ENCODE data around the gene SLC6A12.
"Not testable (repeated sequence)": the region's sequence is repeated elsewhere in the genome, so short reads cannot be mapped to it uniquely, and the experiment has no call there.

Gene SLC6A12

DNA sequence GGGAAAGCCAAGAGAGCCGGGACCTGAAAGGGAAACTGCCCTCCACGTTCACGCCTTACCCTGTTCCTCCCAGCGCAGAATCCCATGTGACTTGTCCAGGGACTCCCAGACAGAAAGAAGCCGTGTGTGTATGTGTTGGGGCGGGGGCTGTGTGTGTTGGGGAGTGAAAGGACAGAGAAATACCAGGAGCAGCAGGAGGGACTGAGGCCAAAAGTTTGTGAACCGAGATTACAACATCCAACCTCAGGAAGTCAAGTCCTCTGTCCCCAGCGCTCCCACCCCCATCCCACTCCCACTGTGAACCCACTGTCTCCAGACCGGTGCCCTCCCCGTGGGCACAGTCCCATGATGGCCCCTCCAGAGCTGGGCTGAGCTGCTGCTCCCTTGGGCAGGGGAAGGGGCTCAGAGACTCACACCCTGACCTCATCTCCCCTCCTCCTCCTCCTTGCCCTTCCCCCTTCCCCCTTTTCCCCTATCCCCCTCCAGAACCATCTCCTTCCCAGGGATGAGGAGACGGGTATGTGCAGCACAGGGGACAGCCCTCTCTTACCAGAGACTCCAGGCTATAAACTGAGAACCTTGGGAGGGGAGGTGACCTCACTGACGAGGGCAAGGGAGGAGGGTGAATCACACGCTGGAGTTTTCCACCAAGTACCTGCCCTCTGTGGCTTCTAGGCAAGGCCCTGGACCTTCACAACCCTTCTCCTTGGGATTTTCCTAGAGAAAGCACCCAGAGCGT lies at the start of gene SLC6A12:
SLC6A12 (minus strand) TSS at position 155 of the 739 bp plus-strand sequence. CDS start 4,171 bp downstream, outside the sequence.
- DNase-seq = no peak

DNA sequence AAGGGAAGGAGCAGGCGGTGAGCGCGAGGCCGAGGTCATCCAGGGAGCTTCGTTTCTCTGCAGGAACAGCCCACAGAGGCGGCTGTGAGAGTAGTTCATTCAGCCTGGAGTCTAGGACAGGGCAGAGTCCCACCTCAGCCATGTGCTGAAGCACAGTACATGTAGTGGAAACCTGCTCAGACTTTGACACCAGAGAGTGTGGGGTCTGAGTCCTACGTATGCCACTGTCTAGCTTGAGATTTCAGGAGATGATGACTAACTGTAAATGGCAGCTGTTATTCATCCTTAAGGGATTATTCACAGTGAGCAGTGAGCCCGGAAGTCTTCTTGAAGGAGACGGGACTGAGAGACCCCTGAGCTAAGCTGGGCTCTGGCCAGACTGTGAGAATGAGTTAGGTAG lies 49.6 kb upstream of the SLC6A12 start:
- no peak for DNase-seq

GRCh38 chr12:262817-263216 lies 48.9 kb upstream of the SLC6A12 start, which contains the start of gene SLC6A13:
Gene SLC6A13 (minus strand): TSS chr12:262836. CDS start chr12:260052, 2,784 bp downstream.
- DNase-seq = no peak

GRCh38 chr12:262113-262512 lies 48.2 kb upstream of the SLC6A12 start:
- no peak for DNase-seq

DNA sequence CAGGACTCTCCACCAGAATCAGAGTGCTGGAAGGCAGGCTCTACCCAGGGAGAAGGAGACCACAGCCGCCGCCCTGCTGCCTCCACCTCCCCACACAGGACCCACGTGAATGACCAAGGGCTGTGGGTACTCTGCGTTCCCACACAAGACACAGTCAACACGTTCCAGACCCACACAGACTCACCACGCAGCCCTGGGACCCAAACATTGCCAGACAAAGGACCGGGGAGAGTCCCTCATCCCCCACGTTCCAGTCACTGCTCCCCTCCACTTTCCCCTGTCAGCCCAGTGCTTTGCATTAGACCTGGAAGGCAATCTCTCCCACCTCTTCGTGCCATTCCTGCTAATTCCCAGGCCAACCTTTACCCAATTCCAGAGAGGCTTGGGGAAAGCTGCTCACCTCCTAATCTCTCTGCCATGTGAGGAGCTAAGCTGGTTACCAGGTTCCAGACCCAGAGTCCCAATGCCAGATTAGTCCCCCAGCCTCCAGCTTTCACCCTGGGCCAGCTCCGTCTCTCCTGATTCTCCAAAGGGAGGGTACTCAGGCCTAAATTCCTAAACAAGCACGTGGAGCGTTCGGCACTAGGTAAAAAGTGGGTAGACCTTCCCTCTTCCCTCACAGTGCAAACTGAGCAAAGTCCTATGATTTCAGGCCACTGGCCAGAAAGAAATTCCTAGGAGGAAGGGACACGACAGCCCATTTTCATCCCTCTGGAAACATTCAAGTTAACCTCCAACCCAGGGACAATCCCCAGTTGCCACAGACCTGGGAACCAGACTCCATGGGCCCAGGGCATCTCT lies 43.8 kb upstream of the SLC6A12 start:
- DNase-seq = no peak

DNA sequence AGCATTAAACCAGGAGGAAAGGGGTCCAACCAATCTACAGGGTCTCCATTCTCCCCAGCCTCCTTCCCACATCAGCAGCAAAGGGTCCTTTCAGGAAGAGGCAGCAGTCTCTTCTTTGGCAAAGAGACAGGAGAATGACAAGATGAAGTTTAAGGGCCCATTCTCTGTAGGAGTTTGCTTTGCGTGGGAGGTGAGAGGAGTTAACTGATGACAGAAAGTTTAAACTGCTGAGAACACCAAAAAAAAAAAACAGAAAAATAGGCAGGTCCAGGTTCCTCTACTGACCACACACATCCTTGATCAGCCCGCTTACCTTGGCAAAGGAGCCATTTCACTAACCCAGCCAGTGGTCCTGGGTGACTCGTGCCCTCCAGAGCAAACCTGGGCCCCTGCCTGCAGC lies 43.0 kb upstream of the SLC6A12 start:
- DNase-seq = no peak

DNA sequence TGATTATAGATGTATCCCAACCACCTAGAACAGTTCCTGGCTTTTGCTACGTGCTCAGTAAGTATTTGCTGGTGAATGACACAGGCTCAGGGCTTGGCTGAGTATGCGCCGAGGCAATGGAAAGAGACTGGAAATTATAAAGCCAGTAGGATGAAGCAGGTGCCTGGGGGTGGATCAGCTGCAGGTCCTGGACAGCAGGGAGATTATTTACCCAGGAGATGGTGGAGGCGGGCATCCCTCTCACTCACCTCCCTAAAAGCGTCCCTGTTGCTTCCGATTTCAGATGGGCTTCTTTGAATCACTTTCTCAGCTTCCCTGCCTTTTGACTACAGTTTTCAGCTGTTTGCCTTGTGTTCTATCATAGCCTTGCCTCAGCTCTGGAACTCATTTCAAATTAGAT lies 42.3 kb upstream of the SLC6A12 start:
- no peak for DNase-seq

DNA sequence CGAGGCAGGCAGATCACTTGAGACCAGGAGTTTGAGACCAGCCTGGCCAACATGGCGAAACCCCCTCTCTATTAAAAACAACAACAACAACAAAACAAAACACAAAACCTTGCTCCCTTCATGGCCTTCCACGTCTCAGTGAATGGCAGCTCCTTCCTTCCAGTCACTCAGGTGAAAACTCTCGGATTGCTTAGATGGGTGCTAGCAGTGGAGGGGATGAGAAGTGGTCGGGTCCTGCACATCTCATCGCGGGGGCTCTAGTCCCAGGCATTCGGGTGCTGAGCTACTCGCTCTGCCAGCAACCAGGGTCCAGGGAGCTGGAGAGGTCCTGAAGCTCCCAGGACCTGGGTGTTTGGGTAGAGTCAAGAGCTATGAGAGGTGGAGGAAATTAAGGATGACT lies 41.0 kb upstream of the SLC6A12 start:
- DNase-seq = no peak

DNA sequence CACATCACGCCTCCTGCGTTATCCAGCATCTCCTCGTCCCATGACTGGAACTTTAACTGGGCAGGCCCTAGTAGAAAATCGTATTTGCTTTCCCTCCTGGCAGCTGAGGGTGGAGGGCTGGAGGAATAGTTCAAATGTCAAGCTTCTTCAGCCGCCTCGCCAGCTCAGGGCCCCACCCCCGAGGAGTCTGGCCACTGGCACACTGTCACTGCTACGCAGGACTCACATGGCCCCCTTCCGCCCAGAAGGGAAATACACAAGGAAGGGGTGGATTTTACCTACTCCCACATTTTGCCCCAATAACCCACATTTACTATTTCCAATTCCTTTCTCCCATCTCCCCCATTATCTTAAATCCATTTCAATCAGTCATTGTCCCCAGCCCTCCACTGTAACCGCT lies 40.1 kb upstream of the SLC6A12 start:
- DNase-seq = no peak

DNA sequence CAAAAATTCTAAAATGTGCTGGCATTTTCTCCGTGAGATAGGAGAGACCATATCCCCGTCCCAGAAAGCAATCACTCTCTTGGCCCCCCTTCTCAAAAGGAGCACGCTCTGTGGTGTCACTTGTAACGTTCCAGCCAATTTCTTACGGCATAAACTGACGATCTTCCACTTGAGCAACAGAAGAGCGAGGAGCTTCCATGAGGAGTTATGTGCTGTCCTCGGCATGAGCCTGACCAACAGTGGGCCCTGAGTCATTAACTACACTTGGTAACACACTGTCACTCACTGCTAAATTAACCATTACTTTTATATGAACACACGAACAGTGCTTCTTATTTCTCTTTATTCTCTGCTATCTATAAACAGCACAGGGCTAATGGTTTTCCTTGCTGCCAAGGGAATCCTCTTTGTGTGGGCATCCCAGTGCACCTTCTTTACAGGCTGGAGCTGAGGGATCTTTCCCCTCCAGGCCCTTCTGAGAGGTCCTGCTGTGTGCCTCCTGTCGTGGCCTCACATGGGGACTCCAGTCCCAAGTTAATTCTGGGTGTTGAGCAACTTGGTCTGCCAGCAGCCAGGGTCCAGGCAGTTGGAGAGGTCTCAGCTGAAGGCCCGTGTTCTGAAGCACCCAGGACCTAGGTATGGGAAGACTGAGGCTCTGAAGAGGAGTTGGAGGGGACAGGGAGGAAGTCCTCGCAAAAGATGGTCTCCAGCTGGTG lies 39.3 kb upstream of the SLC6A12 start:
- DNase-seq = no peak

- no peak for DNase-seq
Measured at GRCh38 chr12:252636-253035, 38.7 kb upstream of the SLC6A12 start.

GRCh38 chr12:247271-247670 lies 33.3 kb upstream of the SLC6A12 start:
- DNase-seq = no peak

GRCh38 chr12:243381-243780 lies 29.4 kb upstream of the SLC6A12 start:
- peak; percentile 18 for DNase-seq

GRCh38 chr12:242496-242895 lies 28.5 kb upstream of the SLC6A12 start:
- DNase-seq = peak; percentile 8

- peak; percentile 9 for DNase-seq
Measured at GRCh38 chr12:241266-241665, 27.3 kb upstream of the SLC6A12 start.

DNA sequence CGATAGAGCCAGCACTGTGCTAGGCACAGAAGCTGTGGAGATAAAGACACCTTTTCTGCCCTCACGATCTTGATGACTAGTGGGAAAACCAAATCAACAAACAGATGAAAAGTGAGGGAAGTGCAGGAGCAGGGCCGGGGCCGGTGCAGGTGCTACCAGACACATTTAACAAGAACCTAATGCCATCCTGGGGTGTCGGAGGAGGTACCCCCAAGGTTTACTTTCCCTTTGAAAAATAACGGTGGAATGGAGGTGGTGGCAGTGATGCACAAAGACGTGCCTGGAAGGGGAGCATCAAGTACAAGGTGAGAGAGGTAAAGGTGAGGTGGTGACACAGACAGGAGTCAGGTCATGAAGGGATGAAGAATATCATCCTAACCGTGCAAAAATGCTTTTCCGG lies 26.6 kb upstream of the SLC6A12 start:
- peak; percentile 8 for DNase-seq

DNA sequence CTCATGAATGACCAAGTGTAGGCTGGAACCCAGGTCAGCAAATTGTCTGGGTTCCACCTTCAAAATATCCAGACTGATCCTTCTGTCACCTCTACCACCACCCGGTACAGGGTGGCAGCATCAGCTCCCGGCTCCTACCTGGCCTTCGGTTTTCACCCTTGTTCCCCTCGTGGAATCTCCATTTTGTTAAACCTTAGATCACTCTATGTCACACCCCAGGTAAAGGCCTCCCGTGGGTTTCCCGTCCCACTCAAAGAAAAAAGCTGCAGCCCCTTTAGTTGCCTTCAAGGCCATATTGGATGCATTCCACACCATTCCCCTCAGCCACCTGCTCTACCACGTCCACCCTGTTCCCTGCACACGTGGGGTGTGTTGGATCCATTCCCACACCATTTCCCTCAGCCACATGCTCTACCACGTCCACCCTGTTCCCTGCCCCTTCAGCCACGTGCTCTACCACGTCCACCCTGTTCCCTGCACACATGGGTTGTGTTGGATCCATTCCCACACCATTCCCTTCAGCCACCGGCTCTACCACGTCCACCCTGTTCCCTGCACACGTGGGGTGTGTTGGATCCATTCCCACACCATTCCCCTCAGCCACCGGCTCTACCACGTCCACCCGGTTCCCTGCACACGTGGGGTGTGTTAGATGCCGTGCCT lies 24.9 kb upstream of the SLC6A12 start:
- DNase-seq = peak; percentile 2

DNA sequence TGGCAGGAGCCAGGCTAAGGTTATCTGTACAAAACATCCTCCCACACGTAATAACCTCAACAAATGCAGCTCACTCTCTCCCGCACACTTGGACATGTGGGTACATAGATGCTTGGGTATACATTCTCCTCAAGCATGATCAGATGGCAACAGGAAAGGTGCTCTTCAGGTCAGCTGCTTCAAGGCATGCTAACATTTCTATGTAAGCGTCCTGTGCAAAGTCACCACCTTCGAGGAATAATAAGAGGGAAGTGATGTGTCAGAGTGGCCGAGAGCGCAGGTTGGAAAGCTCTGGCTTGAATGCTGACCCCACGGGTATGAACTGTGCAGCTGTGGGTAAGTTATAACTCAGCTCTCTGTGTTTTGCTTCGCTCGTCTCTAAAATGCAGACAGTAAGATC lies 24.2 kb upstream of the SLC6A12 start:
- DNase-seq = peak; percentile 8

DNA sequence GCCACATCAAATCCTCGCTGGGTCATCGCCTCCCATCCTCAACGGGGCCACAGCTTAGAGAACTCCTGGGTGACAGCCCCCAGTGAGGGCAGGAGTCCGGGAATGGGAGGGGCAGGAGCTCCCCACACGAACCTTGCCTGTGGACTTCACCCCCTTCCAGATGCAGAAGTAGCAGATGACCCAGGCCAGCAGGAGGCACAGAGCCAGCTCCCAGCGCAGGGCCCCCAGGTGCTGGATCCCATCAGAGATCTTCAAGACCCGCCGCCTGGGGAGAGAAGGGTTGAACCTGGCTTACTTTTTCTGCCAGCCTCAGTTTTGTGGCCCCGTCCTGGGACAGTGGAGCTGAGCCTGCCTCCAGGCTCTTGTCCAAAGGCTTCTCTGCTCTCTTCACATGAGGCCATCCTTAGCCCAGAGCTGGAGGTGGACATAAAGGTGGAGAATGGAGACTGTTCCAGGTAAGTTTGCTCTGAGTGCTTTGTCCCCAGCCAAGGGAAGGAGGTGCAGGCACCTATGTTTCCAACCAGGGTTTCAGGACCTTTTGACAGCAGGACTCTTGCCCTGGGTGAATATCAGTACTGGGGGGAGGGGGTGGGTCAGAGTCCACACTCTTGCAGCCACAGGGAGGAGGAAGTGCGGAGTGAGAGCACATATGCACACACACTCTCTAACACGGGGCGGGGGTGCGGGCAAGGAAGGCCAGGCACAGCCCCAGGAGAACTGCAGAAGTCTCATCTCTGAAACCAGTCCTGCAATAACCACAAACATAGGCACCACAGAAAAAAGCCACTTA lies 23.3 kb upstream of the SLC6A12 start:
- peak; percentile 1 for DNase-seq

- no peak for DNase-seq
Measured at GRCh38 chr12:236445-236844, 22.5 kb upstream of the SLC6A12 start.

GRCh38 chr12:235967-236366 lies 22.0 kb upstream of the SLC6A12 start:
- DNase-seq = not testable (repeated sequence)

DNA sequence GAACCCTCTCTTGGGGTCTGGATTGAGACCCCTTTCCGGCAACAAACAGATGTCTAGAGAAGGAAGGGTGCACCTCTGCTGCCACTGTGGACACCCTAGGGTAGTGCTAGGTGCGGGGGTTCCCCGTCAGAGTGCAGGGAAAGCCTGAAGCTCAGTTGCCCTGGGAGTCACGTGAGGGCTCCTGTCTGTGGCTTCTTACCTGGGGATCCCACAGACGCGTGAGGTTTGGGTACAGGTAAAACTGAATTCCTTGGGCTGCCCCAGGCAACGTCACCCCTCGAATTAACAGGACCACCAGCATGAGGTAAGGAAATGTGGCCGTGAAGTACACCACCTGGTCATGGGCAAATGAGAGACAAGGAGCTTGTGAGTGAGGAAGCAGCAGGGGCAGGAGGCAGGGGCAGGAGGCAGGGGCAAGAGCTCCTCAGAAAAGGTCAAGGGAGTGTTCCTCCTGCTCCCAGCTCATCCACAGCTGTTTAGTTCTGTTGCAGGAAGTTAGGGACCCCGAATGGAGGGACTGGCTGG lies 21.0 kb upstream of the SLC6A12 start:
- peak; percentile 7 for DNase-seq
